ENCODE measurements around the gene ZNF362. TPM values are rescaled to one million over a fixed set of nuclear protein-coding genes. Genes with fewer than 3 reads are reported as not detected.

The ZNF362 gene
- total RNA-seq, 2 donors from 2014 or later = 27.4 to 41.5 TPM

DNA sequence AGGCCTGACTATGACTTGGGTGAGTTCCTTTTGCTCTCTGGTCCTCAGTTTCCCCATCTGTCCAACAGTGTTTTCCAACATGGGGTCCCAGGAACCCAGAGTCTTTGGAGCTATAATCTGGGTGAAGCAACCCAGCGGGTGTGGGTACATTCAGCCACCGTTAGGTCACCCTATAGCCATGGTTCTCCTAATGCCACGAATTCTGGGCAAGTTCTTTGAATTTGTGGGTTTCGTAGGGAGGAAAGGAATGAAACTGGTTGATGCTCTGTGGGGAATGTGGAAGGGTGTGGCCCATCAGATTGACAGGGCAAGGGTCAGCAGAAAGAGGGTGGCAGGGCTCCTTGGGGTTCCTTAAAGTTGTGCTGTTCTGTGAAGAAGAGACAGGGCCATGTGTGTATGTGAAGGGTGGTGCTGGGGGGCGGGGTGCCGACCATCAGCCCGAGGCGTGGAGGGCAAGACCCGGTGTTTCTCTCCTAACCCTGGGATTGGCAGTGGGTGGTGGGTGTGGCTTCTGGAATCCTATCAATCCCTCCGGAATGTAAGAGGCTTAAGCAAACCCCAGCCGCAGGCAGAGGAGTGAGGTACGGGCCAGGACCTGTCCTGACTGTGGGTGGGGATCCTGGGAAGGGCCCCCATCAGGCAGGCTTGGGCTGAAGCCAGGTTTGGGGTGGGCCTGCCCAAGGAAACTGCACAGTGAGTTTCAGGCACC lies 35.5 kb upstream of the ZNF362 start:
- Histone ChIP-seq H3K4me3 (ENCODE audit: low read length) (no peak overlapping the region), H3K27me3 (ENCODE audit: control insufficient read depth, insufficient read depth, low read length, poor library complexity, severe bottlenecking) (no peaks in the 10 kb centered on the region), H3K36me3 (ENCODE audit: control insufficient read depth, insufficient read depth, low read length) (no peaks in the 10 kb centered on the region), H3K27ac (ENCODE audit: low read depth, low read length) (no peak overlapping the region), H3K9ac (ENCODE audit: extremely low read depth, low read length, poor library complexity, severe bottlenecking) (no peak overlapping the region), H3K4me1 (ENCODE audit: control insufficient read depth, insufficient read depth, low read length) (no peaks in the 10 kb centered on the region), H3K9me3 (ENCODE audit: control insufficient read depth, low read length) (peaks cover 14% of the 10 kb centered on the region)
- peak overlapping the region; percentile 31 for H3K27ac Mint-ChIP-seq
- no peaks in the 10 kb centered on the region for H3K36me3 Mint-ChIP-seq (ENCODE audit: low read depth)
- peaks cover 8% of the 10 kb centered on the region for H3K4me1 Mint-ChIP-seq
- peaks cover 18% of the 10 kb centered on the region for H3K9me3 Mint-ChIP-seq
- peak; percentile 75 for DNase-seq
- WGBS, 2 experiments (ENCODE audit: insufficient coverage in 1 of 2, insufficient read length in 1 of 2) = 66 to 88% methylated on average over 4 to 12 of the region's 12 CpGs
- TF ChIP-seq, protein P1, sequence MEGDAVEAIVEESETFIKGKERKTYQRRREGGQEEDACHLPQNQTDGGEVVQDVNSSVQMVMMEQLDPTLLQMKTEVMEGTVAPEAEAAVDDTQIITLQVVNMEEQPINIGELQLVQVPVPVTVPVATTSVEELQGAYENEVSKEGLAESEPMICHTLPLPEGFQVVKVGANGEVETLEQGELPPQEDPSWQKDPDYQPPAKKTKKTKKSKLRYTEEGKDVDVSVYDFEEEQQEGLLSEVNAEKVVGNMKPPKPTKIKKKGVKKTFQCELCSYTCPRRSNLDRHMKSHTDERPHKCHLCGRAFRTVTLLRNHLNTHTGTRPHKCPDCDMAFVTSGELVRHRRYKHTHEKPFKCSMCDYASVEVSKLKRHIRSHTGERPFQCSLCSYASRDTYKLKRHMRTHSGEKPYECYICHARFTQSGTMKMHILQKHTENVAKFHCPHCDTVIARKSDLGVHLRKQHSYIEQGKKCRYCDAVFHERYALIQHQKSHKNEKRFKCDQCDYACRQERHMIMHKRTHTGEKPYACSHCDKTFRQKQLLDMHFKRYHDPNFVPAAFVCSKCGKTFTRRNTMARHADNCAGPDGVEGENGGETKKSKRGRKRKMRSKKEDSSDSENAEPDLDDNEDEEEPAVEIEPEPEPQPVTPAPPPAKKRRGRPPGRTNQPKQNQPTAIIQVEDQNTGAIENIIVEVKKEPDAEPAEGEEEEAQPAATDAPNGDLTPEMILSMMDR (conservative IDR thresholded peaks at IDR 0.05) = no peak
- H3K4me3 Mint-ChIP-seq = no peak overlapping the region
- H3K27me3 Mint-ChIP-seq (ENCODE audit: insufficient read depth) = peaks cover 9% of the 10 kb centered on the region

GRCh38 chr1:33221385-33221758 lies 34.9 kb upstream of the ZNF362 start:
- TF ChIP-seq, protein P1 (conservative IDR thresholded peaks at IDR 0.05) = no peak
- H3K4me3 Mint-ChIP-seq = no peak overlapping the region
- Histone ChIP-seq H3K9ac (ENCODE audit: extremely low read depth, low read length, poor library complexity, severe bottlenecking) (no peak overlapping the region), H3K9me3 (ENCODE audit: control insufficient read depth, low read length) (peaks cover 14% of the 10 kb centered on the region), H3K4me1 (ENCODE audit: control insufficient read depth, insufficient read depth, low read length) (no peaks in the 10 kb centered on the region), H3K27ac (ENCODE audit: low read depth, low read length) (no peak overlapping the region), H3K27me3 (ENCODE audit: control insufficient read depth, insufficient read depth, low read length, poor library complexity, severe bottlenecking) (no peaks in the 10 kb centered on the region), H3K4me3 (ENCODE audit: low read length) (no peak overlapping the region), H3K36me3 (ENCODE audit: control insufficient read depth, insufficient read depth, low read length) (no peaks in the 10 kb centered on the region)
- H3K27ac Mint-ChIP-seq = no peak overlapping the region
- 80 to 81% methylated on average over 1 to 2 of the region's 2 CpGs for whole genome bisulfite sequencing, 2 experiments (ENCODE audit: insufficient coverage in 1 of 2, insufficient read length in 1 of 2)
- H3K27me3 Mint-ChIP-seq (ENCODE audit: insufficient read depth) = peaks cover 9% of the 10 kb centered on the region
- DNase-seq = no peak
- peaks cover 18% of the 10 kb centered on the region for H3K9me3 Mint-ChIP-seq
- H3K4me1 Mint-ChIP-seq = peaks cover 8% of the 10 kb centered on the region
- no peaks in the 10 kb centered on the region for H3K36me3 Mint-ChIP-seq (ENCODE audit: low read depth)

DNA sequence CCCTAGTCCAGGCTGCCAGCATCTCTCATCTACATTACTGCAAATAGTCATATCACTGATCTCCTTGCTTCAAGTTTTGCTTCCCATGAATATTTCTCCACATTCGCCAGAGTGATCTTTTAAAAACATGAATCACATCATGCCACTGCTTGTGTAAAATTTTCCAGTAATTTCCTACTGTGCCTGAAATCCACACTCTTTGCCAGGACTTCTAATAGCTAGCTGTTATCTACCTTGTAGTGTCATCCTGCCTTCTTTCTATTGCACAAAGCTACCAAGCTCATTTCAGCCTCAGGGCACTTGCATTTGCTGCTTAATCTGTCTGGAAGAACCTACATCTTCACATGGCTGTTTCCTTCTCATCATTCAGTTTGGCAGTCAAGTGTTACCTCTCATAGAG lies 33.9 kb upstream of the ZNF362 start:
- no peaks in the 10 kb centered on the region for H3K36me3 Mint-ChIP-seq (ENCODE audit: low read depth)
- Histone ChIP-seq H3K9me3 (ENCODE audit: control insufficient read depth, low read length) (peaks cover 14% of the 10 kb centered on the region), H3K4me1 (ENCODE audit: control insufficient read depth, insufficient read depth, low read length) (no peaks in the 10 kb centered on the region), H3K4me3 (ENCODE audit: low read length) (no peak overlapping the region), H3K27me3 (ENCODE audit: control insufficient read depth, insufficient read depth, low read length, poor library complexity, severe bottlenecking) (no peaks in the 10 kb centered on the region), H3K36me3 (ENCODE audit: control insufficient read depth, insufficient read depth, low read length) (no peaks in the 10 kb centered on the region), H3K27ac (ENCODE audit: low read depth, low read length) (no peak overlapping the region), H3K9ac (ENCODE audit: extremely low read depth, low read length, poor library complexity, severe bottlenecking) (no peak overlapping the region)
- no peak for DNase-seq
- H3K4me3 Mint-ChIP-seq = no peak overlapping the region
- peaks cover 8% of the 10 kb centered on the region for H3K4me1 Mint-ChIP-seq
- 89 to 100% methylated on average over 1 of the region's 1 CpG for WGBS, 2 experiments (ENCODE audit: insufficient coverage in 1 of 2, insufficient read length in 1 of 2)
- peaks cover 11% of the 10 kb centered on the region for H3K27me3 Mint-ChIP-seq (ENCODE audit: insufficient read depth)
- TF ChIP-seq, protein P1 (conservative IDR thresholded peaks at IDR 0.05) = no peak
- H3K27ac Mint-ChIP-seq = no peak overlapping the region
- peaks cover 18% of the 10 kb centered on the region for H3K9me3 Mint-ChIP-seq
